ENCODE data around the gene CMIP.

Gene CMIP

DNA sequence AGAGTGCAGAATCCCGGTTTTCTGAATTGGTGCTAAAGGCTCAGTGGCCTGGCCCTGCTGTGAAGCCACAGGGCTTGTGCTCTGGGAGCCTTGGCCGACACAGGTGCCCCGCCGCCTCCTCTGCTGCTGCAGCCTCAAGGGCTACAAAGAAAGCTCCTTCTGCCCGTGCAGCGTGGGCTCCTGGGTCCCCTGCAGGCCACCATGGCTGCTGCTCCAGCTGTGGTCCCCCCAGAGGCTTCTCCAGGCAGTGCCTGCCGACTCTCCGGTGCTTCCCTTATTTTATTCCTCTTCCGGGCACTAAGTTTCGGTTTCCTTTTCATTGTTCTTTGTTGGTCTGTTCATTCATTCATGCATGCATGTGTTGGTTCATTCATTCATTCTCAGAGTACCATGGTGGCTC lies 53.1 kb downstream of the CMIP start:
- DNase-seq = no peak

DNA sequence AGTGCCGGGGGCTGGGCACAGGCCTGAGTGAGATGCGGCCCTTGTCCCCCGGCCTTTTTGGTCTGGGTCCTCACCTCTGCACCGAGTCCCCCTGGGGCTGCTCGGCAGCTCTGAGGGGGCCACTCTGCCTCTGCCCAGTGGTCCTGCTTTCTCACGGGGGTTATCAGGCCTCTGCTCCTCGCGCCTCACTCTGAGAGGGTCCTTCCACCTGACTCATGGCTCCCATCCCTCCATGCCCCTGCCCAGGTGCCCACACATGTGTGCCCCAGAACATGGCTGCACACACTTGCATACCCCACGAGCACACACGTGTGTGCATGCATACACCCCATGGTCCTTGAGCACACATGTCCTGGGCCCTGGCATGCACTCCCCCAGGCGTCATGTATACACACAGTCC lies 53.7 kb downstream of the CMIP start:
- DNase-seq = no peak

DNA sequence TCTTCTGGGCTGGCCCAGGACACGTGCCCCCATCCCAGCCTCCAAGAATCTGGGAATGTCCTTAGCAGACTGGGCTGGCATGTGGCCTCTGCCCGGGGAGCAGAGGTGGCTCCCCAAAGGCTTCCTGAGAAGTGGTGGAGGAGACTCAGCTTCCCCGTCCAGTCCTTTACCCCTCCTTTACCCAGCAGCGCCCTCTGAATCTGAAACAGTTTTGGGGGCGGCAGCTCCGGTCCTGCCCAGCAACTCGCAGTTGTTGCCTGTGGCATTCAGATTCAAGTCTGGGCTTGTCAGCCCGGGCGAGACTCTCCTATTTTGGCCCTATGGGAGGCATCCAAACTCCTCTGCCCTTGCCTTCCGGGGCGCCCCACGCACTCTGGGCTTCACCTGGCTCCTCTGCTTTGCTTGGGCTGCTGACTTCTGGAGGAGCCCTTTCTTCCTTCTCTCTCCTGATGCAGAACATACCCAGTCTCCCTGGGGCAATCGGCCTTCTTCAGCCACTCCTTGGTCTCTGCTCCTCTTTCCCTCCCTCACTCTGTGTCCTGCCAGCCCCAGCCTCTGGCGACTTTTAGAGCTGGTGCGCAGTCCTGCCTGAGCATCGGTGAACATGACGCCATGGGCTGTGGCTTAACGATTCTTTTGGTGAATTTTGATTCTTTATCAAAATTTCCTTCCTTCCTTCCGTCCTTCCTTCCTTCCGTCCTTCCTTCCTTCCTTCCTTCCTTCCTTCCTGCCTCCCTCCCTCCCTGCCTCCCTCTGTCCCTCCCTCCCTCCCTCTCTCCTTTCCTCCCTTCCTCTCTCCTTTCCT lies 55.2 kb downstream of the CMIP start:
- no peak for DNase-seq

DNA sequence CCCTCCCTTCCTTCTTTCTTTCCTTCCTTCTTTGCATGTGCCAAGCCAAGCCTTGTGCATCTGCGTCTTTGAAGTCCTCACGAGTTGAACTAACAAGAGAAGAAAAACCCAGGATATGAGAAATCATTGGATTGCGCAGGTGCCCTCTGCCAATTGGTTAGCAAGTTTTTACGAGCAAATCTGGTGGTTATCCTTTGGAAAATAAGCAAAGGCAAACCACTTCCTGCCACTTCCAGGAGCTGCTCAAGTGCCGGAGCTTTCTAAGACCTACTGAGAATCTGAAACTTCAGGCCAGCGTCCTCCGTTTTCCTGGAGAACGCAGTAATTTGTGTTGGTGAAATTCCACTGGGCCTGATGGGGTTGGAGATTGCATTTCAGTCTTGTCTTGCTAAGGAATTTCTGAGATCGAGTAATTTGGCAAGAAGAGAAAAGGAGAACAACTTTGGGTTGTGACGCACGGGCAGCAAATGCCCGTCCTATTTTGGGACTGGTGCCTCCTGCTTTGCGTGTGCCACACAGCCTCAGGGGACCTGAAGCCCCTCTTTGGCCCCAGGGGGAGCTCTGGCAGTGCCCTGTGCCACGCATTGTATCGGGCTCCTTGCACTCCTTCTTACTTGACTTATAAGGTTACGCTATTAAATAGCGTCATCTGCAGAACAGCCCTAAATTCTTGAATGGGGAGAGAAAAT lies 56.4 kb downstream of the CMIP start:
- DNase-seq = no peak

DNA sequence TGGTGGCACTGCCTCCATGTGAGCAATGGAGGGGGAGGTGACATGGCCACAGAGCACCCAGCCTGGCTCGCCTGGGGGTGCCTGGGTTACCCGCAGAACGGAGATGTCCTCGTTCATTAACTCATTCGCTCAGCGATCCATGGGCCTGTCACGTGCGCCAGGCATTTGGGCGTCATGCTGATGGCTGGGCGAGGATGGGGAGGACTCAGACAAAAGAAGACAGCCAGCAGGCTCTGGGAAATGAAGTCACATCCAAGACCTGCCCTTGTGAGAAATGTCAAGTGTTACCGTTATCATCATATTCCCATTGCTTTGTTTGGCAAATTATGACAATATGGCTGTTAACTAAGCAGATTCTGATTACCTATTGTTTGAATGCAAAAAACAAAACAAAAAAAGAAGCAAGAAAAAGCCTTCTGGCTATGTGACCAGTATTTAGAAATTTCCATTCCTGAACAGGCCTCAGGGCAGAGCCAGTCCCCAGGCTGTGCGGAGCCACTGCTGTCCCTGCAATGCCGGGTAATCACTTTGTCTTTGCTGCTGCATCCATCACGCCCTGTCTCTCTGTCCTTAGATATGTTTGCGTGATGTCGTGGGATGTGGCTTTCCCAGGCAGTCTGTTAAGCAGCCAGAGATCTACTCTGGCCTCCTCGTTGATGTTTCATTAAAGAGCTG lies 57.9 kb downstream of the CMIP start:
- no peak for DNase-seq

GRCh38 chr16:81505011-81505661 lies 60.5 kb downstream of the CMIP start:
- DNase-seq = no peak

DNA sequence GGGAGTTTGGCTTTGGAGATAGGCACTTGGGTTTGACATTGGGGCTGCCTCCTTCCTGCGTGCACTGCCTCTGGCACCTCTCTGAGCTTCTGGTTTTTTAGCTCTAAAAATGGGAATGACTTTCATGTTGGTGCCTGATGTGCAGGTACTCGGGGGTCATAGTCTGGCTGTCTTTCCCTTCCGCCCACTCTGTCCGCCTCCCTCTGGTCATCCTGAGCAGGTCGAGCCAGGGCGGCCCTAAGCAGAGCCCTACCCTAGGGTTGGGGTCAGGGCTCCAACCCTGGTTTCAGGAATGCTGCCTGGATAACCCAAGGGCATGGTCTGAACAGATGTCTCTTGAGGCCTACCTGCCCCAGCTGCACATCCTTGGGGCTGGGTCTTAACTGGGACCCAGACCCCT lies 64.8 kb downstream of the CMIP start:
- no peak for DNase-seq

DNA sequence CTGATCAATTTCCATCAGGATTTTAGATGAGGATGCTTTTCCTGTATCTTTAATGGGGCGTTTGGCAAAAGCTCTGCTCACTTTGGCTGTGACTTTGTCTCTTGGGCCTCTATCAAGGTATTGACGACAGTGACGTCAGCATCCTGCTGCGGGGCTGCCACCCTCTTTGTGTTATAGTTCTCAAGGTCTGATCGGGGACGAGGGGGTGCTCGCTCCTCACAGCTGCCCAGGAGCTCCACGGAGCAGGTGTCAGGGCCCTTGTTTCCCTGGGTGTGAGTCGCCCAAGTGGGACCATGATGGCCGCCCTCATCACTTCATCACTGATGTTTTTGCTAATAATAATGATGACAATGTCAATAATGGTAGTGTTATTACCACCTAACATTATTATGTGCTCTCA lies 65.4 kb downstream of the CMIP start:
- no peak for DNase-seq

- DNase-seq = no peak
Observed at GRCh38 chr16:81511371-81511770, 66.8 kb downstream of the CMIP start.

DNA sequence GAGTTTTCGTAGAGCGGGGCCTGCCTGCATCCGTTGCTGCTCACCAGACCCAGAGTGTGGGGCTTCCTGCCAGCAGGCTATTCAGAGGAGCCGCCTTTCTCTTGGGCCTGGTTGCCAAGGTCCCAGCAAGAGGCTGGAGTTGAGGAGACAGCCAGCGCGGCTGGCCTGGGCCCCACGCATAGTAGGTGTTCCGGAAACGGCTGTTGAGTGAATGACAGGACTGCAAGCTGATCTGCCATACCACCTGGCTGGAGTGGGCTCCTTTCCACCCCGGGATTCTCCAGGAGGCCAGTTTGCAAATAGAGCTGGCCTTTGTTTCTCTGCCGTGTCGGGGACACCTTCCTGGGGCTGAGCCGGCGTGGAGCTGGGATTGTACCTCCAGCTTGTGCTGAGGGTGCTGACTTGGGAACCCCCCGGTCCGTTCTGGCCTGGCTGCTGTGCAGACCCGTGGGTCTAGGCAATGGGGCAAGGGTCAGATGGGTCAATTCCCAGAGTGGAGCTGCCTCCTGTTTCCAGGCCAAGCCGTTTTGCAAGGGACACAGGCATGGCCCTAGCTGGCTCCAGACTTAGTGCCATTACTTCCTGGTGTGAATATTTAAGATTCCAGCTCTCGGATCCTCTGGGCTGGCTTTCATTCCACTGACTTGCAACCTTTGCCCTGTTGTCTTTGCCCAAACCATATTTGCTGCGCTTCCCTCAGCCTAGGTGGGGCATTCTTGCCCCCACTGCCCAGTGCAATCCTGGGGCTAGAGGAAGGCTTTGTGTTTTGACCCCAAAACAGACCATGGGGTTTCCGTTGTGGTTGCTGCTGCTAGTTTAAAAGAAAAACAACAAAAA lies 68.8 kb downstream of the CMIP start:
- DNase-seq = no peak

DNA sequence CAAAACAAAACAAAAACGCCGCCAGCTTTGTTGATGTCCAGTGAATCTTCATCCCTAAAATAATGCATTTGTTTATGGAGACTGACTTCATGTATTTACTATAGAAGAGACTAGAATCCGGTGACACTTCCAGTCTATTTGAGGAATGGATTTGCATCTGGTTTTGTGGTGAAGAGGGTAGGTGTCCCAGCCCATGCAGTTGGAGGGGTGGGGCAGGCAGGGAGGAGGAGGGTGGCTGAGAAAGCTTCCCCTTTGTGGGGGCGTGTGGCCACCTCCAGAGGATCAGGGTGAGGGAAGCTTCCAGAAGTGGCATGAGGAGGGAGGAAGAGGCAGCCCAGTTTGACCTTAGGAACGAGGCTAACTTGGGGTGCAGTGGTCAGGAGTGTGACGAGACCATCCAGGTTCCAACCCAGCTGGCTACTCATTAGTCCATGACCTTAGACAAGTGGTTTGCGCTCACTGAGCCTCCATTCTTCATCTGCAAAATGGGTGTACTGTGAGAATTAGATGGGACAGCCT lies 69.5 kb downstream of the CMIP start:
- DNase-seq = no peak

DNA sequence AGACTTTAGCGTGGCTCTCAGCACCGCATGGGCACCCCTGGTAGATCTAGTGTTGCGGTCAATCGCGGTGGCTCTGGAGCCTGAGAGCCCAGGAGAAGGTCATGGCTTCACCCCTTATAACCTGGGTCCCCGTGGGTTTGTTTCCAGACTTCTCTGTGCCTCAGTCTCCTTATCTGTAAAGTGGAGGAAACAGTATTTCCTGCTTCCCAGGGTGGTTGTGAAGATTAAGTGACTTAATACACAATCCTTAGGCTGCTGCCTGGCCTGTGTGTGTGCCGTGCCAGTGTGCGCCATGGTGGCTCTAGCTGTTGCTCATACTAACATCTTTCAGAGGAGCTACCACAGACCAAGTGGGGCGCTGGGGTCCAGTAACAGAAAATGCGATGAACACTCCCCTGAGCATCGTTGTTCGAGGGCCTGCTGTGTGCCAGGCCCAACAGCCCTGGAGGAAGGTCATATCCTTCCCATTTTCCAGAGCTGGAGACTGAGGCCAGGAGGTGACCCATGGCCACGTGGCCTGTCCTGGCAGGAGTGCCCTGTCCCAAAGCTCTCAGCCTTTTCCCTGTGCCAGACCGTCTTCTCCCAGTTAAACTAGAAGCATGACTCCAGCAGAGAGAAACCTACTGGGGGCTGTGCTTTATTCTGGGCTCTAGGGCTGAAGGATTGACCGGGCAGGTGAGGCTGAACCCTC lies 70.1 kb downstream of the CMIP start:
- no peak for DNase-seq

DNA sequence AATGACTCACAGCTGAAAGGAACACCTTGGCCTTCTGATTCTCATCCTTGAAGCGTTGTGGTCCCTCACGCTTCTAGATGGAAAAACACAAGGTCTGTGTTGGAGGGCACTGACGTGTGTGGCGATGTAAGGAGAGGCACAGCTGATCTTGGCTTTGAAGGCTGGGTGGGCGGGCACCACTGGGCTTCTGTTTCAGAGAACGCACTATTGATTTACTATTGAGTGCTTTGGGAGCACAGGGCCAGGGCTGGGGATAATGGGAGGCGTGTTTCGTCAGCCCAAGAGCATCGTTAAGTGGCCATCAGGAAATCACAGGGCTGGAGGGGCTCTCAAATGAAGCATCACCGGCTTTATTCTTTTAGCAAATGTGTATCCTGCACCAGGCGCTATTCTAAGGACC lies 70.7 kb downstream of the CMIP start:
- DNase-seq = no peak

- no peak for DNase-seq
Observed at GRCh38 chr16:81515721-81516120, 71.1 kb downstream of the CMIP start.

GRCh38 chr16:81516478-81517149 lies 72.0 kb downstream of the CMIP start:
- DNase-seq = no peak

DNA sequence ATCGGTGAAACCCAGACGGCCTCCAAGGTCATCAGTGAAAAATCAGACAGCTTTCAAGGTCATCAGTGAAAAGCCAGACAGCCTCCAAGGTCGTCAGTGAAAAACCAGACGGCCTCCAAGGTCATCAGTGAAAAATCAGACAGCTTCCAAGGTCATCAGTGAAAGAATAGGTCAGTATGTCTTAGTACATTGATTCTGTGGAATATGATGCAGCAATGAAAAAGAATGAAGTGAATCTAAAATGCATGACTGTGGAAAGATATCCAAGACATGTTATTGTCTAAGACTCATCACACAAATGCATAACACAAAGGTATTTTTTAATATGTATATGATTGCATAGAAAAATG lies 72.5 kb downstream of the CMIP start:
- no peak for DNase-seq

- no peak for DNase-seq
Observed at GRCh38 chr16:81517629-81518438, 73.2 kb downstream of the CMIP start.

DNA sequence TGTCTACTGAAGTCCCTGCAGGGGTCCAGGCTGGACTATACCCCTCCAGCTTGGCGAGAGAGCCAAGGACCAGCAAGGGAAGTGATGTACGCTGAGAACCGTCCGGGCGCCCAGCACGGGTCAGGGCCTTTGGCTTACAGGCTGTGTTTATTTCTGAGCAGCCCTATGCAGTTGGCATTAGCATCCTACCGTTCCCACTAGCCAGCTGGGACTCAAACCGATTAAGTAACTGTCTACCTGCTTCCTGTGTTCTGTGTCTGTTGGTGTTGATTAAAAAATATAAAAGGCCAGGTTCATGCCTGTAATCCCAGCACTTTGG lies 73.8 kb downstream of the CMIP start:
- no peak for DNase-seq

DNA sequence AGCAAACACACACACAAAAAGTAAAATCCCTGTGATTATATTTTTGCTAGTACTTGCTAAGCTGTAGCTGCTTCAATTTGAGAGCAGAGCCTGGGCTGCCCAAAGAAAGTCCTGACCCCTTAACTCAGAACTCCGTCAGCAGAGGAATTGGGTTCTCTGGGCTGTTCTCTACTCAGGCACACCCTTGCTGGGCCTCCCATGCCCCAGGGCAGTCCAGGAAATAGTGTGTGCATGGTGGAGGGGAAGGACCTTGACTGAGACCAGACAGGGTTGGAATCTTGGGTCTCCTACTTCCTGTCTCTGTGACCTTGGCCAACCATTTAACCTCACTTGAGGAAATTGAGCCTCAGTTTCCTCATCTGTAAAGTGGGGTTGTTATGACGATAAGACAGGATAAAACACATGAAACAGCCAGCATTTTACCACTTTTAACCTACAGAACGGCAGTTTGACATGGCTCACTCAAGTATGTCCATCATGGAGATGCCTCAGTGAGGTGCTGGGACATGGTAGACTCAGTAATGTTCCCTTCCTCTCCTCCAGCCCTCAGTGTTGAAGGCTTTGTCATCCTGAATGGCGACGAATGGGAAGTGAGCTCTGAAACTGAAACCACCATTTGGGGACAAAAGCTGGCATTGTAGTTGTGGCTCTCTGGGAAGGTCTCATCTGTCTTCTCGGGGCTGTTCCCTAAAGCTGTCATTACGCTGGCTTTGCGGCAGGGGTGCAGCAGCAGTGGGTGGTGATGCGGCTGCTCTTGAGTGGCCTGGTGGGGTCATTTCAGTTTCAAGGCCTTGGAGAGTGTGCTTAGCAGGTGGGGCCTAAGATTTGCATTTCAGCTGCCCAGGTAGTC lies 74.9 kb downstream of the CMIP start:
- DNase-seq = no peak

GRCh38 chr16:81520151-81520470 lies 75.5 kb downstream of the CMIP start:
- DNase-seq = no peak

Data from activated CD4-positive, alpha-beta T cell treated with anti-CD3 and anti-CD28 coated beads, Interleukin-2, Interleukin-6, amounts not matched to agents 100 ng/mL and 50 ng/mL, durations not matched to agents 16 hours and 8 hours (primary cell).